ENCODE measurements around the gene HINT1.

The HINT1 gene

DNA sequence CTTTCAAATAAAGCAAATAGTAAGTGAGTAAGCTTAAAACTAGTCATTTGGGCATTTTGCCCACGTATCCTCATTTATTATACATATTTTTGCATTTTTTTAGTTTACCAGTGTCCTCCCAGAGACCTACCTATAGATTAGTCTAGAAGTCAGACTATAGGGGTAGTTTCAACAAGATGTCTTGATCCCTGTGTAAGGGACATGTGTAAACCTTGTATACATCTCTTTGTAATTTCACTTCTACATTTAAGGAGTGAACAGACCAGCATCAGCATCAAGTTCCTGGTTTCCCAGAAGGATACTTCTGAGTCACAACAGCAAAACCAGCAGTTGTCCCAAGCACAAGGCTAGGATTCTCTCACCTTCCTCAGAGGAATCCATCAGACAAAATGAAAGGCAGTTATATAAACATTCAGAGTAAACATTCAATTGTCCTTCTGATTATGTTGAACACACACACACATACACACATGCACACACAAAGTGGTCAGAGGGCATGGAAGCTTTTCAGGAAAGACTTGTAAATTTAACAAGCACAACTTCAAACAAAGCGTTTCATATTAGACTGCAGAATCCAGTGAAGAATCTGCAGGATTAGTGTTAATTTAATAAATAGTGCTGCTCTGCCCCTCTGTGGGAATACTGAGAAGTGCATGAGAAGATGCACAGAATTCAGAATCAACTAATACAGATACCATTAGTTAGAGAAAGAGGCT lies 55.4 kb downstream of the HINT1 start:
- peak; percentile 45 for DNase-seq
